ENCODE results near the gene PARP1. TPM values are rescaled to one million over a fixed set of nuclear protein-coding genes. Genes with fewer than 3 reads are reported as not detected.

PARP1 gene
- total and polyA plus RNA-seq, 2 donors from 2014 or later, result 37.9 to 71.1 TPM

DNA sequence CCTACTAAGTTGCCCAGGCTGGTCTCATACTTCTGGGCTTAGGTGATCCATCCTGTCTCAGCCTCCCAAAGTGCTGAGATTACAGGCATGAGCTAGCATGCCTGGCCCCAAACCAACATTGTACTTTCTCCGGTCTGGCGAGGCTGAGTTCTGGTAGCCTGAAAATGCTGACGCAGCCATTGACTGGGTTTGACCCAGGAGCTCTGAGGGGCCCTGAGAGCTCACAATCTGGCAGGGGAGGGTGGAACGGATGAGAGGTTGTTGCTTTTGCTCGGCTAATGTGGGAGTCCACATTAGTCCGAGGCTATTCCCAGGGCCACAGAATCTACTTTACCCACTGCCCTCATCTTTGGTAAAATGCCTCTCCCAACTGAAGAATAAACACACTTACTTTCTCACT lies 35.1 kb upstream of the PARP1 start:
- TF ChIP-seq, protein P1, sequence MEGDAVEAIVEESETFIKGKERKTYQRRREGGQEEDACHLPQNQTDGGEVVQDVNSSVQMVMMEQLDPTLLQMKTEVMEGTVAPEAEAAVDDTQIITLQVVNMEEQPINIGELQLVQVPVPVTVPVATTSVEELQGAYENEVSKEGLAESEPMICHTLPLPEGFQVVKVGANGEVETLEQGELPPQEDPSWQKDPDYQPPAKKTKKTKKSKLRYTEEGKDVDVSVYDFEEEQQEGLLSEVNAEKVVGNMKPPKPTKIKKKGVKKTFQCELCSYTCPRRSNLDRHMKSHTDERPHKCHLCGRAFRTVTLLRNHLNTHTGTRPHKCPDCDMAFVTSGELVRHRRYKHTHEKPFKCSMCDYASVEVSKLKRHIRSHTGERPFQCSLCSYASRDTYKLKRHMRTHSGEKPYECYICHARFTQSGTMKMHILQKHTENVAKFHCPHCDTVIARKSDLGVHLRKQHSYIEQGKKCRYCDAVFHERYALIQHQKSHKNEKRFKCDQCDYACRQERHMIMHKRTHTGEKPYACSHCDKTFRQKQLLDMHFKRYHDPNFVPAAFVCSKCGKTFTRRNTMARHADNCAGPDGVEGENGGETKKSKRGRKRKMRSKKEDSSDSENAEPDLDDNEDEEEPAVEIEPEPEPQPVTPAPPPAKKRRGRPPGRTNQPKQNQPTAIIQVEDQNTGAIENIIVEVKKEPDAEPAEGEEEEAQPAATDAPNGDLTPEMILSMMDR (IDR thresholded peaks at IDR 0.05; ENCODE audit: borderline replicate concordance, extremely low read depth, insufficient read depth), result no peak
- FAIRE-seq, result no peak
- no peaks in the 10 kb centered on the region for H3K4me1 ChIP-seq (ENCODE audit: control insufficient read depth in 2 of 3, insufficient read depth in 2 of 3, low read depth in 1 of 3, low read length in 3 of 3)

DNA sequence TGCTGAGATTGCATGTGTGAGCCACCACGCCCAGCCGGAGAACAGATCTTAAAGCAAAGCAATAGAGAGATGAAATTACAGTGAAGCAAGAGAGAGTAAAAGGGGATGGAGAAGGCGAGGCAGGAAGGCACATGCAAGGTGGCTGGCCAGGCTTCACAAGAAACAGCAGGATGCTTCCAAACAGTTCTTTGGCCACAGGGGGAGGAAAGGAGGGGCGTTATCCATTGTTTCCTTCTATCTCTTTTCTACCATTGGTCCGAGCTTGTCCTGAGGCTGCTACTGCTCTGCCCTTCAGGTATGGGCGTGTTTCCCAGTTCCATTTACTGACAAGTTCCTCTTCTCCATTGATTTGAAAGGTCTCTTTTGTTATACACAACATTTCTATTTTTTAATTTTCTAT lies 33.7 kb upstream of the PARP1 start:
- H3K27me3 ChIP-seq (ENCODE audit: control insufficient read depth, insufficient read depth, low read length), result no peaks in the 10 kb centered on the region
- FAIRE-seq (no peak), DNase-seq (no peak)
- no peak overlapping the region for H3K4me3 ChIP-seq (ENCODE audit: low read length in 3 of 3)
- H3K27ac ChIP-seq (ENCODE audit: low read depth in 2 of 2, low read length in 2 of 2), result no peak overlapping the region
- H3K4me1 ChIP-seq (ENCODE audit: control insufficient read depth in 2 of 3, insufficient read depth in 2 of 3, low read depth in 1 of 3, low read length in 3 of 3), result no peaks in the 10 kb centered on the region
- no peaks in the 10 kb centered on the region for H3K36me3 ChIP-seq (ENCODE audit: control insufficient read depth in 2 of 3, insufficient read depth in 3 of 3, low read length in 3 of 3)
- TF ChIP-seq, protein P1 (IDR thresholded peaks at IDR 0.05; ENCODE audit: borderline replicate concordance, extremely low read depth, insufficient read depth), result no peak
- no peaks in the 10 kb centered on the region for H3K9me3 ChIP-seq (ENCODE audit: control insufficient read depth in 2 of 3, insufficient read depth in 1 of 3, low read length in 3 of 3)
- no peak overlapping the region for H3K9ac ChIP-seq (ENCODE audit: low read length in 3 of 3)
- intact Hi-C loops (cut with DNase I), result no loop called here

More for the DNA sequence above, 35.1 kb upstream of the PARP1 start:
- intact Hi-C loops (cut with DNase I), result no loop called here
- Histone ChIP-seq H3K9me3 (ENCODE audit: control insufficient read depth in 2 of 3, insufficient read depth in 1 of 3, low read length in 3 of 3) (no peaks in the 10 kb centered on the region), H3K36me3 (ENCODE audit: control insufficient read depth in 2 of 3, insufficient read depth in 3 of 3, low read length in 3 of 3) (no peaks in the 10 kb centered on the region), H3K4me3 (ENCODE audit: low read length in 3 of 3) (no peak overlapping the region), H3K27ac (ENCODE audit: low read depth in 2 of 2, low read length in 2 of 2) (no peak overlapping the region), H3K9ac (ENCODE audit: low read length in 3 of 3) (no peak overlapping the region), H3K27me3 (ENCODE audit: control insufficient read depth, insufficient read depth, low read length) (no peaks in the 10 kb centered on the region)
- DNase-seq, result no peak

DNA sequence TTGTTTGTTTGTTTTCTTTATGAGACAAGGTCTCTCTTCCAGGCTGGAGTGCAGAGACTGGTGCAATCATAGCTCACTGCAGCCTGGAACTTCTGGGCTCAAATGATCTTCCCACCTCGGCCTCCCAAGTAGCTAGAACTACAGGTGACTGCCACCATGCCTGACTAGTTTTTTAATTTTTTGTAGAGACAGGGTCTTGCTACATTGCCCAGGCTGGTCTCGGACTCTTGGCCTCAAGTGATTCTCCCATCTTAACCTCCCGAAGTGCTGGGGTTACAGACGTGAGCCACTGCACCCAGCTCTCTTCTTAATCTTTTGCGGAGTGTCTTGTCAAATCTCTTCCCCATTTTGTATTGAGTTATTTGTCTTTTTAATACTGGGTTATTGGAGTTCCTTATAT lies 32.6 kb upstream of the PARP1 start:
- TF ChIP-seq, protein P1 (IDR thresholded peaks at IDR 0.05; ENCODE audit: borderline replicate concordance, extremely low read depth, insufficient read depth), result no peak
- no peaks in the 10 kb centered on the region for H3K36me3 ChIP-seq (ENCODE audit: control insufficient read depth in 2 of 3, insufficient read depth in 3 of 3, low read length in 3 of 3)
- no peaks in the 10 kb centered on the region for H3K9me3 ChIP-seq (ENCODE audit: control insufficient read depth in 2 of 3, insufficient read depth in 1 of 3, low read length in 3 of 3)
- H3K27ac ChIP-seq (ENCODE audit: low read depth in 2 of 2, low read length in 2 of 2), result no peak overlapping the region
- no peak overlapping the region for H3K4me3 ChIP-seq (ENCODE audit: low read length in 3 of 3)
- no peaks in the 10 kb centered on the region for H3K27me3 ChIP-seq (ENCODE audit: control insufficient read depth, insufficient read depth, low read length)
- FAIRE-seq, result no peak
- H3K9ac ChIP-seq (ENCODE audit: low read length in 3 of 3), result no peak overlapping the region
- H3K4me1 ChIP-seq (ENCODE audit: control insufficient read depth in 2 of 3, insufficient read depth in 2 of 3, low read depth in 1 of 3, low read length in 3 of 3), result no peaks in the 10 kb centered on the region
- no peak for DNase-seq
- intact Hi-C loops (cut with DNase I), result no loop called here

DNA sequence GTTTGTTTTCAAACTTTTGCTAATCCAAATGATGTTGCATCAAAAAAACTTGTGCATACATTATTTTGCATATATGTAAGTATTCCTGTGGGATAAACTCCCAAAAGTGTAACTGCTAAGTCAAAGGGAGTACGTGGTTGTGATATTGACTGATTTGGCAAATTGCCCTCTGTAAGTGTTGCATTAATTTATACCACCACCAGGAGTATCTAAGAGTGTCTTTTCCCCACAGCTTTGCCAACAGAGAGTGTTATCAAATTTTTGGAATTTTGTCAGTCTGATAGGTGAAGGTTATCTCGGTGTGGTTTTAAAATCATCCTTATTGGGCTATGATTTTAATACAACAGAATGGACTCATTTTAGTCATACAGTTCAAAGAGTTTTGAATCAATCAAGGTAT lies 30.1 kb upstream of the PARP1 start:
- no peak for FAIRE-seq
- Histone ChIP-seq H3K27me3 (ENCODE audit: control insufficient read depth, insufficient read depth, low read length) (no peaks in the 10 kb centered on the region), H3K27ac (ENCODE audit: low read depth in 2 of 2, low read length in 2 of 2) (no peak overlapping the region), H3K9me3 (ENCODE audit: control insufficient read depth in 2 of 3, insufficient read depth in 1 of 3, low read length in 3 of 3) (no peaks in the 10 kb centered on the region), H3K36me3 (ENCODE audit: control insufficient read depth in 2 of 3, insufficient read depth in 3 of 3, low read length in 3 of 3) (no peaks in the 10 kb centered on the region), H3K4me1 (ENCODE audit: control insufficient read depth in 2 of 3, insufficient read depth in 2 of 3, low read depth in 1 of 3, low read length in 3 of 3) (no peaks in the 10 kb centered on the region), H3K4me3 (ENCODE audit: low read length in 3 of 3) (no peak overlapping the region), H3K9ac (ENCODE audit: low read length in 3 of 3) (no peak overlapping the region)
- intact Hi-C loops (cut with DNase I), result no loop called here
- no peak for DNase-seq
- TF ChIP-seq, protein P1 (IDR thresholded peaks at IDR 0.05; ENCODE audit: borderline replicate concordance, extremely low read depth, insufficient read depth), result no peak

All from kidney (tissue), 14 donors.